Loucy (cell line): ENCODE results near the gene YARS2.

Source experiments
- H2AFZ ChIP-seq: fragments of 200-600 bp; sonication (generic); 2 replicates; pipeline ENCODE4 v1.6.0; 2016; ENCODE audit warnings: antibody characterized with exemption, mild to moderate bottlenecking, low read length, moderate library complexity
- H3F3A ChIP-seq: fragments of 200-600 bp; 2 replicates; pipeline ENCODE4 v1.6.0; 2016; ENCODE audit warnings: antibody characterized with exemption, low read depth, mild to moderate bottlenecking
- H3K27me3 ChIP-seq: fragments of 200-600 bp; sonication (generic); 2 replicates; pipeline ENCODE4 v1.6.1; 2014; ENCODE audit warnings: low read length, mild to moderate bottlenecking; ENCODE audit not compliant: insufficient read depth, poor library complexity, severe bottlenecking
- H3K36me3 ChIP-seq: fragments of 200-600 bp; sonication (generic); 2 replicates; pipeline ENCODE4 v1.6.1; 2016; ENCODE audit warnings: low read length; ENCODE audit not compliant: insufficient read depth
- H3K4me1 ChIP-seq: fragments of 200-600 bp; sonication (generic); 2 replicates; pipeline ENCODE4 v1.5.1; 2014; ENCODE audit warnings: low read length, mild to moderate bottlenecking; ENCODE audit not compliant: insufficient read depth, poor library complexity, severe bottlenecking
- H3K4me2 ChIP-seq: fragments of 200-600 bp; sonication (generic); 2 replicates; pipeline ENCODE4 v1.6.0; 2014; ENCODE audit warnings: antibody characterized with exemption, low read length, low read depth, mild to moderate bottlenecking; ENCODE audit not compliant: poor library complexity, severe bottlenecking
- H3K4me3 ChIP-seq: fragments of 200-600 bp; sonication (generic); 2 replicates; pipeline ENCODE4 v1.5.1; 2014; ENCODE audit warnings: low read length, mild to moderate bottlenecking, mixed read lengths; ENCODE audit not compliant: poor library complexity, severe bottlenecking
- H3K79me2 ChIP-seq: fragments of 200-600 bp; sonication (generic); 2 replicates; pipeline ENCODE4 v1.6.1; 2014; ENCODE audit warnings: low read length; ENCODE audit not compliant: insufficient read depth
- H3K9ac ChIP-seq: fragments of 200-600 bp; sonication (generic); 2 replicates; pipeline ENCODE4 v1.6.0; 2014; ENCODE audit warnings: mild to moderate bottlenecking, low read depth, low read length, moderate library complexity; ENCODE audit not compliant: poor library complexity, severe bottlenecking
- H3K9me2 ChIP-seq: fragments of 200-600 bp; sonication (generic); replicated peaks from 2 replicates; pipeline ENCODE4 v1.6.1; 2016; ENCODE audit warnings: low read depth, low read length, mixed read lengths
- H3K9me3 ChIP-seq: fragments of 200-600 bp; sonication (generic); 2 replicates; pipeline ENCODE4 v1.6.1; 2014; ENCODE audit warnings: mild to moderate bottlenecking, antibody characterized with exemption, low read length, low read depth; ENCODE audit not compliant: insufficient read depth
- H4K20me1 ChIP-seq: fragments of 200-600 bp; sonication (generic); 2 replicates; pipeline ENCODE4 v1.6.0; 2014; ENCODE audit warnings: antibody characterized with exemption, low read length, mild to moderate bottlenecking; ENCODE audit not compliant: insufficient read depth, poor library complexity, severe bottlenecking
- CTCF ChIP-seq: fragments of 200-600 bp; sonication (generic); conservative IDR thresholded peaks from 2 replicates; pipeline ENCODE4 v1.5.1; 2014; ENCODE audit warnings: mild to moderate bottlenecking, antibody characterized with exemption, low read length
- EZH2phosphoT487 ChIP-seq: fragments of 200-600 bp; IDR thresholded peaks from 2 replicates; pipeline ENCODE4 v1.6.1; 2018; ENCODE audit warnings: antibody characterized with exemption, mild to moderate bottlenecking, moderate library complexity, borderline replicate concordance

The YARS2 gene

GRCh38 chr12:32768518-32768917 is 12.8 kb upstream of the YARS2 start:
- Histone ChIP-seq H3K4me3 (no peak overlapping the region), H3K27me3 (no peaks in the 10 kb centered on the region), H3K36me3 (no peaks in the 10 kb centered on the region), H3F3A (no peaks in the 10 kb centered on the region), H3K9me3 (no peaks in the 10 kb centered on the region), H2AFZ (no peak overlapping the region), H3K4me2 (no peak overlapping the region), H3K9me2 (no peaks in the 10 kb centered on the region), H3K9ac (no peak overlapping the region), H4K20me1 (no peaks in the 10 kb centered on the region), H3K4me1 (no peaks in the 10 kb centered on the region), H3K79me2 (no peaks in the 10 kb centered on the region)
- TF ChIP-seq EZH2phosphoT487 (no peak), CTCF (no peak)

DNA sequence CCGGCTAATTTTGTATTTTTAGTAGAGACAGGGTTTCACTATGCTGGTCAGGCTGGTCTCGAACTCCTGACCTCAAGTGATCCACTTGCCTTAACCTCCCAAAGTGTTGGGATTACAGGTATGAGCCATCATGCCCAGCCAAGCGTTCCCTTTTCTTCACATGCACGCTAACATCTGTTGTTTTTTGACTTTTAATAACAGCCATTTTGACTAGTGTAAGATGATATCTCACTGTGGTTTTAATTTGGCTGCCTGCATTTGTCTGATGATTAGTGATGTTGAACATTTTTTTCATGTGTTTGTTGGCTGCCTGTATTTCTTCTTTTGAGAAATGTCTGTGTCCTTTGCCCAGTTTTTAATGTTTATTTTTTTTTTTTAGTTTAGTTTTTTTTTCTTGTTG is 10.2 kb upstream of the YARS2 start:
- Histone ChIP-seq H3K9me2 (no peaks in the 10 kb centered on the region), H3K9me3 (no peaks in the 10 kb centered on the region), H3K4me2 (no peak overlapping the region), H3K4me3 (no peak overlapping the region), H3K9ac (no peak overlapping the region), H3K27me3 (no peaks in the 10 kb centered on the region), H2AFZ (no peak overlapping the region), H3F3A (no peaks in the 10 kb centered on the region), H3K79me2 (no peaks in the 10 kb centered on the region), H3K36me3 (no peaks in the 10 kb centered on the region), H4K20me1 (no peaks in the 10 kb centered on the region), H3K4me1 (no peaks in the 10 kb centered on the region)
- TF ChIP-seq CTCF (no peak), EZH2phosphoT487 (no peak)

GRCh38 chr12:32761716-32762115 is 6.0 kb upstream of the YARS2 start:
- no peaks in the 10 kb centered on the region for H3F3A ChIP-seq
- no peaks in the 10 kb centered on the region for H4K20me1 ChIP-seq
- TF ChIP-seq EZH2phosphoT487: no peak
- no peak for TF ChIP-seq CTCF
- H3K4me2 ChIP-seq: no peak overlapping the region
- peaks cover under 1% of the 10 kb centered on the region for H3K4me1 ChIP-seq
- H2AFZ ChIP-seq: peak overlapping the region; percentile 31
- no peaks in the 10 kb centered on the region for H3K79me2 ChIP-seq
- H3K36me3 ChIP-seq: no peaks in the 10 kb centered on the region
- no peak overlapping the region for H3K9ac ChIP-seq
- no peaks in the 10 kb centered on the region for H3K9me3 ChIP-seq
- H3K27me3 ChIP-seq: no peaks in the 10 kb centered on the region
- no peak overlapping the region for H3K4me3 ChIP-seq
- H3K9me2 ChIP-seq: no peaks in the 10 kb centered on the region
